Measurements from ENCODE around the gene ATAD3B. TPM values are rescaled to one million over a fixed set of nuclear protein-coding genes. Genes with fewer than 3 reads are reported as not detected.
"Not testable (repeated sequence)": the region's sequence is repeated elsewhere in the genome, so short reads cannot be mapped to it uniquely, and the experiment has no call there.

The ATAD3B gene
- total RNA-seq, 6 experiments from 2014 or later: 8.9 to 15.0 (median 10.2) TPM

DNA sequence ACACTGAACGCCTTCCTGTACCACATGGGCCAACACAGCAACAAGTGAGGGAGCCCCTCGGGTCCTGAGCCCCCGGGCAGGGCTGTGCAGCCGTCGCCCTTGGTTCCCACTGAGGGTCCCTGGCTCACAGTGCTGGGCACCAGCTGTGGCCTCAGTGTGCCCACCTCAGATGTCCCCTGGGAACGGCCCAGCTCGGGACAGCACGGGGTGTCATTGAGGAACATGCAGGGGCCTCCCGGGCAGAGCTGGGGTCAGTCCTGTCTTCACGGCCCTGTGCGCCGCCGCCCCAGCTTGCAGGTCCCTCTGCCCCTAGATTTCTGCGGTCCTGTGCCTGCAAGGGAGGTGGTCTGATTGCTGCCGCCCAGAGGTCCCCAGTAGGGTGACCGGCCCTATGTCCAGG, 17.7 kb downstream of the ATAD3B start:
- TF ChIP-seq, protein P1, sequence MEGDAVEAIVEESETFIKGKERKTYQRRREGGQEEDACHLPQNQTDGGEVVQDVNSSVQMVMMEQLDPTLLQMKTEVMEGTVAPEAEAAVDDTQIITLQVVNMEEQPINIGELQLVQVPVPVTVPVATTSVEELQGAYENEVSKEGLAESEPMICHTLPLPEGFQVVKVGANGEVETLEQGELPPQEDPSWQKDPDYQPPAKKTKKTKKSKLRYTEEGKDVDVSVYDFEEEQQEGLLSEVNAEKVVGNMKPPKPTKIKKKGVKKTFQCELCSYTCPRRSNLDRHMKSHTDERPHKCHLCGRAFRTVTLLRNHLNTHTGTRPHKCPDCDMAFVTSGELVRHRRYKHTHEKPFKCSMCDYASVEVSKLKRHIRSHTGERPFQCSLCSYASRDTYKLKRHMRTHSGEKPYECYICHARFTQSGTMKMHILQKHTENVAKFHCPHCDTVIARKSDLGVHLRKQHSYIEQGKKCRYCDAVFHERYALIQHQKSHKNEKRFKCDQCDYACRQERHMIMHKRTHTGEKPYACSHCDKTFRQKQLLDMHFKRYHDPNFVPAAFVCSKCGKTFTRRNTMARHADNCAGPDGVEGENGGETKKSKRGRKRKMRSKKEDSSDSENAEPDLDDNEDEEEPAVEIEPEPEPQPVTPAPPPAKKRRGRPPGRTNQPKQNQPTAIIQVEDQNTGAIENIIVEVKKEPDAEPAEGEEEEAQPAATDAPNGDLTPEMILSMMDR (IDR thresholded peaks at IDR 0.05): no peak
- TF ChIP-seq POLR2A (IDR thresholded peaks at IDR 0.05): no peak
- no peak overlapping the region for H3K4me3 ChIP-seq
- no peak for DNase-seq
- no peaks in the 10 kb centered on the region for H3K9me3 ChIP-seq
- no peak overlapping the region for H3K27ac ChIP-seq
- intact Hi-C loops (cut with DNase I): no loop called here
- peaks cover 0 to 9% (median 3%) of the 10 kb centered on the region in 4 donors for H3K4me1 ChIP-seq
- H3K36me3 ChIP-seq: peaks cover 0 to 15% (median 10%) of the 10 kb centered on the region in 4 donors
- no peak for ATAC-seq
- WGBS (ENCODE audit: insufficient coverage, low coverage, low lambda C conversion rate, missing lambda C conversion rate): no CpG with 5 or more reads among the region's 16 CpGs
- H3K27me3 ChIP-seq: no peaks in the 10 kb centered on the region

DNA sequence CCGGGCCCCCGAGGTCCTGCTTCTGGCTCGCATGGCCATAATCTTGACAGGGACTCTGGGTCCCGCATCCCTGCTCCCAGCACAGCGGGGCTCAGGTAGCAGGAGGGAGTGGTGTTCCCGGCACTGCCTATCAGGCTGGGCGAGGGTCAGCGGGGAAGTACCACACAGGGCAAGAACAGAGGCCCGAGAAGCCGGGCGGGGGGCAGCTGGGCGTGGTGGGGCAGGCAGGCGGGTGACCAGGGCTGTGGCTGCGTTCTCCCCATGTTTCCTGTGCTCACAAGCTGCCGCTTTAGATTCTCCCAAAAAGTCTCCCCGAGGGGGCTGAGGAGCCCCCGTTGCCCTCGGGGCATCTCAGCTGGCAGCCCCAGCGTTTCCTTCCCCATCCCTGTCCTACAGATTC, 18.3 kb downstream of the ATAD3B start:
- no peak overlapping the region for H3K27ac ChIP-seq
- H3K9me3 ChIP-seq: no peaks in the 10 kb centered on the region
- ATAC-seq (no peak), DNase-seq (no peak)
- WGBS (ENCODE audit: insufficient coverage, low coverage, low lambda C conversion rate, missing lambda C conversion rate): no CpG with 5 or more reads among the region's 19 CpGs
- H3K4me1 ChIP-seq: peaks cover 0 to 9% (median 3%) of the 10 kb centered on the region in 4 donors
- TF ChIP-seq, protein P1 (IDR thresholded peaks at IDR 0.05): no peak
- no peak for TF ChIP-seq POLR2A (IDR thresholded peaks at IDR 0.05)
- no peak overlapping the region for H3K4me3 ChIP-seq
- intact Hi-C loops (cut with DNase I): no loop called here
- H3K36me3 ChIP-seq: peaks cover 0 to 15% (median 10%) of the 10 kb centered on the region in 4 donors
- no peaks in the 10 kb centered on the region for H3K27me3 ChIP-seq

DNA sequence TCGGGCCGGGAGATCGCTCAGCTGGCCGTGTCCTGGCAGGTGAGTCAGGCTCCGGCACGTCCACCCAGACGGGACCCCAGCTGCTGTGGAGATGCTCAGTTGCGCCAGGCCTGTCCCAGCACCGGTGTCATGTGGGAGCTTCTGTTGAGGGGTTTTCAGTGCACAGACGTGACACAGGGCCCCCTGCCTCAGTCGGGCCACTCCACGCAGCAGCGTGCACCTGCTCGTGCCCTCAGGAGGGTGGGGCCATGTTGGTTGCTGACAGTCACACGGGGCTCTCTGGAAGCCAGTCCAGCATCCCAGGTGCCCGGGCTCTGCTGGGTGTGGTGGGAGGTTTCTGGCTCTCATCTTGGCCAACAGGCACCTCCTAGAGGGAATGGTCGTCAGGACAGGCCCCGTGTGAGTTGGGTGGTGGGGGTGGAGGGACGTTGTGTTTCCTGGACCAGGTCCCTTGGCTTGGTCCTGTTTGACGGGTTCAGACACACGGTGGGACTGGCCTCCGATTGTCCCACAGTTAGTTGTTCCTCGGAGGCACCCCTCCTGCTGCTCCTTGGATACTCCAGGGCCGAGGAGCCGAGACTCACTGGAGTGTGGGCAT, 19.2 kb downstream of the ATAD3B start:
- Histone ChIP-seq H3K27me3 (no peaks in the 10 kb centered on the region), H3K27ac (no peak overlapping the region), H3K4me1 (peaks cover 0 to 9% (median 3%) of the 10 kb centered on the region in 4 donors), H3K36me3 (peaks cover 0 to 15% (median 10%) of the 10 kb centered on the region in 4 donors), H3K4me3 (no peak overlapping the region), H3K9me3 (no peaks in the 10 kb centered on the region)
- intact Hi-C loops (cut with DNase I): no loop called here
- 98% methylated on average over 8 of the region's 25 CpGs for WGBS (ENCODE audit: insufficient coverage, low coverage, low lambda C conversion rate, missing lambda C conversion rate)
- DNase-seq (no peak), ATAC-seq (no peak)
- no peak for TF ChIP-seq POLR2A (IDR thresholded peaks at IDR 0.05)
- TF ChIP-seq, protein P1 (IDR thresholded peaks at IDR 0.05): no peak

DNA sequence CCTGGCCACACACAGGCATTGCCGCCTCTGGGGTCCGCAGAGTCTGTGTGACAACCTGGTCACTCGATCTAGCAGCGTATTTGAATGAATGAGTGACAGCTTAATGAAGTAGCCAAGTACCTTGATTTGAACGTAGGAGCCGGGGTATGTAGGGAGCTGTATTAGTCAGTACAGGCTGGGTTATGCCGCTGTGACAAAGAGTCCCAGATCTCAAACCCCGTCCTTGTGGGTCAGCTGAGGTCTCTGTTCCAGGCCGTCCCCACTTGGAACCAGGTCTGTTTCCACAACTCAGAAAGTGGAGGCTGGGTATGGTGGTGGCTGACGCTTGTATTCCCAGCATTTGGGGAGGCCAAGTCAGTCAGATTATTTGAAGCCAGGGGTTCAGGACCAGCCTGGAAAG, 20.0 kb downstream of the ATAD3B start:
- 98% methylated on average over 7 of the region's 10 CpGs for WGBS (ENCODE audit: insufficient coverage, low coverage, low lambda C conversion rate, missing lambda C conversion rate)
- TF ChIP-seq, protein P1 (IDR thresholded peaks at IDR 0.05): no peak
- intact Hi-C loops (cut with DNase I): no loop called here
- Histone ChIP-seq H3K36me3 (peaks cover 0 to 16% (median 10%) of the 10 kb centered on the region in 4 donors), H3K27me3 (no peaks in the 10 kb centered on the region), H3K4me1 (peaks cover 0 to 9% (median 3%) of the 10 kb centered on the region in 4 donors), H3K27ac (no peak overlapping the region), H3K4me3 (no peak overlapping the region), H3K9me3 (no peaks in the 10 kb centered on the region)
- ATAC-seq: no peak
- DNase-seq: no peak

DNA sequence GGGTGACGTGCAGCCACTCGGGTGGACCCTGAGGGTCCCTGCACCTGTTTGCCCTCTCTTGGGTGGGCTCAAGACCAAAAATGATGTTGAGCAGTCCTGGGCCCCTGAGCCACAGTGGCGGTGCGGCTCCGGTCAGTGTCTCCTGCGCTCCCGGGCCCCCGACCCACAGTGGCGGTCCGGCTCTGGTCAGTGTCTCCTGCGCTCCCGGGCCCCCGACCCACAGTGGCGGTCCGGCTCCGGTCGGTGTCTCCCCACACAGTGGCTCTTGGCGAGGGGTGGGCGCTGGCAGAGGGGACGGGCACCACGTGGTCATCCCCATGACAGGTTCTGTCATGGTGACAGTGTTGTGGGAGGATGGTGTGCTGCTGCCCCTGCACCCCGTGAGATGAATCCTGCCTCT, 22.7 kb downstream of the ATAD3B start:
- H3K36me3 ChIP-seq; ATAC-seq; H3K9me3 ChIP-seq; H3K27ac ChIP-seq; H3K4me3 ChIP-seq; DNase-seq; H3K27me3 ChIP-seq; intact Hi-C loops (cut with DNase I); H3K4me1 ChIP-seq: not testable (repeated sequence)
- no CpG with 5 or more reads among the region's 22 CpGs for WGBS (ENCODE audit: insufficient coverage, low coverage, low lambda C conversion rate, missing lambda C conversion rate)

DNA sequence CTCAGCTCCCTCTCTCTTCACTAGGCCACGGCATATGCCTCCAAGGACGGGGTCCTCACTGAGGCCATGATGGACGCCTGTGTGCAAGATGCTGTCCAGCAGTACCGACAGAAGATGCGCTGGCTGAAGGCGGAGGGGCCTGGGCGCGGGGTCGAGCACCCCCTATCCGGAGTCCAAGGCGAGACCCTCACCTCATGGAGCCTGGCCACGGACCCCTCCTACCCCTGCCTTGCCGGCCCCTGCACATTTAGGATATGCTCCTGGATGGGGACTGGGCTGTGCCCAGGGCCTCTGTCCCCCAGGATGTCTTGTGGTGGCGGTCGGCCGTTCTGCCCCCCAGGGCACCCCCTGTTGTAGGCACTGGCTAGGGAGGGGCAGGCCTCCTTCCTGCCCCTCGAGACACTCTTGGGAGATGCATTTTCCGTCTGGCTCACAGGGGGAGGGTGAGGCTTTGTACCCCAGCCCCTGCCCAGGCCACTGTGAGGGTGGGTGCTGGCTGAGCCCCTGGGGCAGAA, 24.0 kb downstream of the ATAD3B start:
- ATAC-seq: peak in 1 of 4 donors; percentile 35
- intact Hi-C loops (cut with DNase I): not testable (repeated sequence)

More for the DNA sequence above, 24.0 kb downstream of the ATAD3B start:
- not testable (repeated sequence) for H3K4me3 ChIP-seq, H3K4me1 ChIP-seq, H3K36me3 ChIP-seq, DNase-seq, H3K27me3 ChIP-seq, H3K9me3 ChIP-seq, H3K27ac ChIP-seq
- 85% methylated on average over 5 of the region's 18 CpGs for WGBS (ENCODE audit: insufficient coverage, low coverage, low lambda C conversion rate, missing lambda C conversion rate)

Measured in right lobe of liver (tissue), 6 donors.